ENCODE measurements around the gene ABCC8. TPM values are rescaled to one million over a fixed set of nuclear protein-coding genes. Genes with fewer than 3 reads are reported as not detected.

Gene ABCC8
- polyA plus RNA-seq, 4 donors, result 0.81 to 11.2 (median 3.6) TPM

- H3K9me3 ChIP-seq (ENCODE audit: control insufficient read depth in 2 of 2, insufficient read depth in 1 of 2, low read depth in 1 of 2, low read length in 1 of 2), result no peaks in the 10 kb centered on the region
- FAIRE-seq, result no peak
- 86 to 95% (median 89%) methylated on average over 12 of the region's 12 CpGs for WGBS, 3 donors
Observed at GRCh38 chr11:17460406-17460805, 16.2 kb downstream of the ABCC8 start.

GRCh38 chr11:17459236-17459896 is 17.3 kb downstream of the ABCC8 start:
- H3K4me3 ChIP-seq (ENCODE audit: low read depth in 1 of 3, low read length in 3 of 3), result no peak overlapping the region
- no peak for FAIRE-seq

More at GRCh38 chr11:17460406-17460805, 16.2 kb downstream of the ABCC8 start:
- H3K27me3 ChIP-seq (ENCODE audit: control insufficient read depth in 3 of 3, insufficient read depth in 3 of 3, low read length in 3 of 3), result peaks cover 0 to 23% (median 0%) of the 10 kb centered on the region in 3 donors
- peaks cover 0 to 2% (median 0%) of the 10 kb centered on the region in 3 donors for H3K36me3 ChIP-seq (ENCODE audit: control insufficient read depth in 3 of 3, insufficient read depth in 2 of 3, low read depth in 1 of 3, low read length in 3 of 3)
- no peak for DNase-seq
- no peaks in the 10 kb centered on the region for H3K4me1 ChIP-seq (ENCODE audit: control insufficient read depth in 3 of 3, insufficient read depth in 2 of 3, low read depth in 1 of 3, low read length in 2 of 3)
- no peak overlapping the region for H3K4me3 ChIP-seq (ENCODE audit: low read depth in 1 of 3, low read length in 3 of 3)
- H3K27ac ChIP-seq (ENCODE audit: low read depth in 1 of 3, low read length in 2 of 3), result no peak overlapping the region

GRCh38 chr11:17458268-17458667 is 18.4 kb downstream of the ABCC8 start:
- Histone ChIP-seq H3K36me3 (ENCODE audit: control insufficient read depth in 3 of 3, insufficient read depth in 2 of 3, low read depth in 1 of 3, low read length in 3 of 3) (no peaks in the 10 kb centered on the region), H3K4me3 (ENCODE audit: low read depth in 1 of 3, low read length in 3 of 3) (no peak overlapping the region), H3K27me3 (ENCODE audit: control insufficient read depth in 3 of 3, insufficient read depth in 3 of 3, low read length in 3 of 3) (peaks cover 0 to 18% (median 0%) of the 10 kb centered on the region in 3 donors), H3K4me1 (ENCODE audit: control insufficient read depth in 3 of 3, insufficient read depth in 2 of 3, low read depth in 1 of 3, low read length in 2 of 3) (no peaks in the 10 kb centered on the region), H3K9me3 (ENCODE audit: control insufficient read depth in 2 of 2, insufficient read depth in 1 of 2, low read depth in 1 of 2, low read length in 1 of 2) (no peaks in the 10 kb centered on the region), H3K27ac (ENCODE audit: low read depth in 1 of 3, low read length in 2 of 3) (no peak overlapping the region)
- FAIRE-seq, result no peak
- WGBS, 3 donors, result 42 to 48% (median 43%) methylated on average over 8 of the region's 8 CpGs
- no peak for DNase-seq

More at GRCh38 chr11:17459236-17459896, 17.3 kb downstream of the ABCC8 start:
- Histone ChIP-seq H3K9me3 (ENCODE audit: control insufficient read depth in 2 of 2, insufficient read depth in 1 of 2, low read depth in 1 of 2, low read length in 1 of 2) (no peaks in the 10 kb centered on the region), H3K36me3 (ENCODE audit: control insufficient read depth in 3 of 3, insufficient read depth in 2 of 3, low read depth in 1 of 3, low read length in 3 of 3) (no peaks in the 10 kb centered on the region), H3K27me3 (ENCODE audit: control insufficient read depth in 3 of 3, insufficient read depth in 3 of 3, low read length in 3 of 3) (peaks cover 0 to 18% (median 0%) of the 10 kb centered on the region in 3 donors), H3K27ac (ENCODE audit: low read depth in 1 of 3, low read length in 2 of 3) (no peak overlapping the region), H3K4me1 (ENCODE audit: control insufficient read depth in 3 of 3, insufficient read depth in 2 of 3, low read depth in 1 of 3, low read length in 2 of 3) (no peaks in the 10 kb centered on the region)
- WGBS, 3 donors, result 69 to 76% (median 73%) methylated on average over 9 of the region's 9 CpGs
- DNase-seq, result no peak

GRCh38 chr11:17457396-17458173 is 19.1 kb downstream of the ABCC8 start:
- no peaks in the 10 kb centered on the region for H3K9me3 ChIP-seq (ENCODE audit: control insufficient read depth in 2 of 2, insufficient read depth in 1 of 2, low read depth in 1 of 2, low read length in 1 of 2)
- no peak for DNase-seq
- H3K27ac ChIP-seq (ENCODE audit: low read depth in 1 of 3, low read length in 2 of 3), result no peak overlapping the region
- no peak for FAIRE-seq
- 54 to 64% (median 55%) methylated on average over 8 of the region's 8 CpGs for WGBS, 3 donors
- H3K27me3 ChIP-seq (ENCODE audit: control insufficient read depth in 3 of 3, insufficient read depth in 3 of 3, low read length in 3 of 3), result peaks cover 0 to 18% (median 0%) of the 10 kb centered on the region in 3 donors
- H3K36me3 ChIP-seq (ENCODE audit: control insufficient read depth in 3 of 3, insufficient read depth in 2 of 3, low read depth in 1 of 3, low read length in 3 of 3), result no peaks in the 10 kb centered on the region
- H3K4me3 ChIP-seq (ENCODE audit: low read depth in 1 of 3, low read length in 3 of 3), result no peak overlapping the region
- no peaks in the 10 kb centered on the region for H3K4me1 ChIP-seq (ENCODE audit: control insufficient read depth in 3 of 3, insufficient read depth in 2 of 3, low read depth in 1 of 3, low read length in 2 of 3)

DNA sequence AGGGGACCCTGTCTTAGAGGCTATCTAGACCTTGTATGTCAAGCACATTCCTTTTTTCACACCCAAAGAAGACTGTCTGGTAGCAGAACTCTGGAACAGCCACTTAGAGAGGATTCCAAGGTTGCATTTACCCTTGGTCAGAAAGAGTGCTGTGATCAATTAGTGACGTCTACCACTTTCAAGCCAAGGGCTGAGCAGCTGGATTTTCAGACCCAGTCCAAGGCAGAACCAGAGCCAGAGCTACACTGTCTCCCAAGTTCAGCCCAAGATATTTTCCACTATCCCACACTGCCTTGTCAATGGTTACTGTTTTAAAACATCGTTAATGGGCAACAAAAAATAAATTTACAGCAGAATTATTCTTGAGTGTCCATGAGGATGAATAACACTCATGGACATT is 24.0 kb downstream of the ABCC8 start:
- Histone ChIP-seq H3K27ac (ENCODE audit: low read depth in 1 of 3, low read length in 2 of 3) (no peak overlapping the region), H3K9me3 (ENCODE audit: control insufficient read depth in 2 of 2, insufficient read depth in 1 of 2, low read depth in 1 of 2, low read length in 1 of 2) (no peaks in the 10 kb centered on the region), H3K4me3 (ENCODE audit: low read depth in 1 of 3, low read length in 3 of 3) (no peak overlapping the region), H3K4me1 (ENCODE audit: control insufficient read depth in 3 of 3, insufficient read depth in 2 of 3, low read depth in 1 of 3, low read length in 2 of 3) (no peaks in the 10 kb centered on the region), H3K36me3 (ENCODE audit: control insufficient read depth in 3 of 3, insufficient read depth in 2 of 3, low read depth in 1 of 3, low read length in 3 of 3) (no peaks in the 10 kb centered on the region), H3K27me3 (ENCODE audit: control insufficient read depth in 3 of 3, insufficient read depth in 3 of 3, low read length in 3 of 3) (peaks cover 0 to 10% (median 0%) of the 10 kb centered on the region in 3 donors)
- 72 to 89% (median 79%) methylated on average over 2 of the region's 2 CpGs for WGBS, 3 donors
- FAIRE-seq (no peak), DNase-seq (no peak)

GRCh38 chr11:17449158-17449557 is 27.5 kb downstream of the ABCC8 start:
- Histone ChIP-seq H3K27me3 (ENCODE audit: control insufficient read depth in 3 of 3, insufficient read depth in 3 of 3, low read length in 3 of 3) (peaks cover 0 to 4% (median 0%) of the 10 kb centered on the region in 3 donors), H3K4me3 (ENCODE audit: low read depth in 1 of 3, low read length in 3 of 3) (no peak overlapping the region), H3K9me3 (ENCODE audit: control insufficient read depth in 2 of 2, insufficient read depth in 1 of 2, low read depth in 1 of 2, low read length in 1 of 2) (no peaks in the 10 kb centered on the region), H3K36me3 (ENCODE audit: control insufficient read depth in 3 of 3, insufficient read depth in 2 of 3, low read depth in 1 of 3, low read length in 3 of 3) (no peaks in the 10 kb centered on the region), H3K4me1 (ENCODE audit: control insufficient read depth in 3 of 3, insufficient read depth in 2 of 3, low read depth in 1 of 3, low read length in 2 of 3) (no peaks in the 10 kb centered on the region), H3K27ac (ENCODE audit: low read depth in 1 of 3, low read length in 2 of 3) (no peak overlapping the region)
- DNase-seq, result no peak
- WGBS, 3 donors, result 82 to 91% (median 83%) methylated on average over 8 of the region's 8 CpGs
- FAIRE-seq, result no peak

- Histone ChIP-seq H3K27me3 (ENCODE audit: control insufficient read depth in 3 of 3, insufficient read depth in 3 of 3, low read length in 3 of 3) (peaks cover 0 to 5% (median 4%) of the 10 kb centered on the region in 3 donors), H3K4me3 (ENCODE audit: low read depth in 1 of 3, low read length in 3 of 3) (no peak overlapping the region), H3K9me3 (ENCODE audit: control insufficient read depth in 2 of 2, insufficient read depth in 1 of 2, low read depth in 1 of 2, low read length in 1 of 2) (no peaks in the 10 kb centered on the region), H3K27ac (ENCODE audit: low read depth in 1 of 3, low read length in 2 of 3) (no peak overlapping the region), H3K4me1 (ENCODE audit: control insufficient read depth in 3 of 3, insufficient read depth in 2 of 3, low read depth in 1 of 3, low read length in 2 of 3) (no peaks in the 10 kb centered on the region), H3K36me3 (ENCODE audit: control insufficient read depth in 3 of 3, insufficient read depth in 2 of 3, low read depth in 1 of 3, low read length in 3 of 3) (no peaks in the 10 kb centered on the region)
- WGBS, 3 donors, result 76 to 82% (median 79%) methylated on average over 2 of the region's 2 CpGs
- FAIRE-seq (no peak), DNase-seq (no peak)
Observed at GRCh38 chr11:17446482-17446881, 30.2 kb downstream of the ABCC8 start.

DNA sequence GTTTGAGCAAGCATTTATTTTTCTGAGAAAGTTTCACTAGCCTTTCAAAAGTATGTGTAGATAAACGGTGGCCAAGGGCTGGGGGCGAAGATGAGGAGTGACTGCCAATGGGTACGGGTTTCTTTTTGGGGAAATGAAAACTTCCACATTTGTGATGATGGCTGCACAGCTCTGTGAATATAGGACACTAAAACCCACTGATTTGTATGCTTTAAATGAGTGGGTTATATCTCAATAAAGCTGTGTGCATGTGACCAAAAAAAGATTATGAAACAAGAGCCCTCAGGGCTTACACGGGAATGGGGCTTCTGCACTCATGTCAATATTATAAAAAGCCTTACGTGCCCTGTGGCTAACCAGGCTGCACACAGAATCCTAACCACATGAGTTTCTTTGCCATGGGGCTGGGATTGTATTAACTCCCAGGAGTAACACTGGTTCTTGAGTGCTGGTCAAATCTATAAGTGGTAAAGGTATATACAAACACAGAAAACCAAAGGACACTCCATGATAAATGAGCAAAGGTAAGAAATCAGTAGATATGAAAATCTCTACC is 31.3 kb downstream of the ABCC8 start:
- peaks cover 0 to 5% (median 4%) of the 10 kb centered on the region in 3 donors for H3K27me3 ChIP-seq (ENCODE audit: control insufficient read depth in 3 of 3, insufficient read depth in 3 of 3, low read length in 3 of 3)
- H3K27ac ChIP-seq (ENCODE audit: low read depth in 1 of 3, low read length in 2 of 3), result no peak overlapping the region
- no peaks in the 10 kb centered on the region for H3K9me3 ChIP-seq (ENCODE audit: control insufficient read depth in 2 of 2, insufficient read depth in 1 of 2, low read depth in 1 of 2, low read length in 1 of 2)
- H3K4me1 ChIP-seq (ENCODE audit: control insufficient read depth in 3 of 3, insufficient read depth in 2 of 3, low read depth in 1 of 3, low read length in 2 of 3), result no peaks in the 10 kb centered on the region
- FAIRE-seq, result no peak
- WGBS, 3 donors, result 67 to 73% (median 73%) methylated on average over 5 of the region's 5 CpGs
- no peak for DNase-seq
- no peak overlapping the region for H3K4me3 ChIP-seq (ENCODE audit: low read depth in 1 of 3, low read length in 3 of 3)
- no peaks in the 10 kb centered on the region for H3K36me3 ChIP-seq (ENCODE audit: control insufficient read depth in 3 of 3, insufficient read depth in 2 of 3, low read depth in 1 of 3, low read length in 3 of 3)

Measured in small intestine (tissue), 7 donors.